ENCODE results near the gene ZSCAN21. TPM values are rescaled to one million over a fixed set of nuclear protein-coding genes. Genes with fewer than 3 reads are reported as not detected.

ZSCAN21 gene
- total and polyA plus RNA-seq, 10 of the 15 experiments (the other 5 are each of a cell fraction or from before 2014, with no cell fraction given): 1.9 to 9.6 (median 7.1) TPM

DNA sequence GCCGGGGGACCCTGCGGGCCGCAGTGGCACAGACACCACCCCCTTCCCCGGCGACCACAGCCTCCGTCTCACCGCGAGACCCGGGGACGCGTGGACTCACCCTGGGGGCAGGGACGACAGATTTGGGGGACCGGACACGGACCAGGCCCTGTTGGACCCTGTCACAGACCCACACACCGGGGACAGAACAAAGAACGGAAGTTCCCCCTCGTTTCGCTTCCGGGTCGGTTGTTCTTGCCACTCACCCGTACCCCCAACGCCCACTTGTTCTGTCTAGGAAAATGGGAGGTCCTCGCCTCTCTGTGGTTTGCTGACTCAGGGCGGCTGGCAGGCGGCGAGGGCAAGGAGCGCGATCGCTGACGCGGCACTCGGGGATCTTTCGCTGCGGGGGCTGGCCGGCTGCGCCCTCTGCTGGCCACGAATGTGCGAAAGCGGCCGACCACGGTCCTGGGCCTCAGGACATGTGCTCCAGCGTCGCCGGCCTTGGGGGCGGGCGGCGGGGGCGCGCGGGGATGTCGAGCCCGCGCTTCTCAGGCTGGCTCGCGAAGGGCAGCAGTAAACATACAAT is 32.0 kb downstream of the ZSCAN21 start, which contains the start of gene ZNF3 (continued):
- TF ChIP-seq RAD51 (IDR thresholded peaks at IDR 0.05): no peak; the same call in 1 of the 2 replicates
- no peak for TF ChIP-seq EZH2 (IDR thresholded peaks at IDR 0.05; ENCODE audit: borderline replicate concordance, control insufficient read depth, low read depth, low read length)
- TF ChIP-seq, protein P1, sequence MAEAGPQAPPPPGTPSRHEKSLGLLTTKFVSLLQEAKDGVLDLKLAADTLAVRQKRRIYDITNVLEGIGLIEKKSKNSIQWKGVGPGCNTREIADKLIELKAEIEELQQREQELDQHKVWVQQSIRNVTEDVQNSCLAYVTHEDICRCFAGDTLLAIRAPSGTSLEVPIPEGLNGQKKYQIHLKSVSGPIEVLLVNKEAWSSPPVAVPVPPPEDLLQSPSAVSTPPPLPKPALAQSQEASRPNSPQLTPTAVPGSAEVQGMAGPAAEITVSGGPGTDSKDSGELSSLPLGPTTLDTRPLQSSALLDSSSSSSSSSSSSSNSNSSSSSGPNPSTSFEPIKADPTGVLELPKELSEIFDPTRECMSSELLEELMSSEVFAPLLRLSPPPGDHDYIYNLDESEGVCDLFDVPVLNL (IDR thresholded peaks at IDR 0.05; ENCODE audit: low read depth, low read length): no peak
- peak; percentile 70 for TF ChIP-seq YY1 (IDR thresholded peaks at IDR 0.05; ENCODE audit: low read depth, low read length)
- peak; percentile 79 for TF ChIP-seq MTA2 (IDR thresholded peaks at IDR 0.05; ENCODE audit: low read depth)
- peak; percentile 63 for TF ChIP-seq CBFB (IDR thresholded peaks at IDR 0.05; ENCODE audit: low read depth)
- TF ChIP-seq, protein P2, sequence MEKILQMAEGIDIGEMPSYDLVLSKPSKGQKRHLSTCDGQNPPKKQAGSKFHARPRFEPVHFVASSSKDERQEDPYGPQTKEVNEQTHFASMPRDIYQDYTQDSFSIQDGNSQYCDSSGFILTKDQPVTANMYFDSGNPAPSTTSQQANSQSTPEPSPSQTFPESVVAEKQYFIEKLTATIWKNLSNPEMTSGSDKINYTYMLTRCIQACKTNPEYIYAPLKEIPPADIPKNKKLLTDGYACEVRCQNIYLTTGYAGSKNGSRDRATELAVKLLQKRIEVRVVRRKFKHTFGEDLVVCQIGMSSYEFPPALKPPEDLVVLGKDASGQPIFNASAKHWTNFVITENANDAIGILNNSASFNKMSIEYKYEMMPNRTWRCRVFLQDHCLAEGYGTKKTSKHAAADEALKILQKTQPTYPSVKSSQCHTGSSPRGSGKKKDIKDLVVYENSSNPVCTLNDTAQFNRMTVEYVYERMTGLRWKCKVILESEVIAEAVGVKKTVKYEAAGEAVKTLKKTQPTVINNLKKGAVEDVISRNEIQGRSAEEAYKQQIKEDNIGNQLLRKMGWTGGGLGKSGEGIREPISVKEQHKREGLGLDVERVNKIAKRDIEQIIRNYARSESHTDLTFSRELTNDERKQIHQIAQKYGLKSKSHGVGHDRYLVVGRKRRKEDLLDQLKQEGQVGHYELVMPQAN (conservative IDR thresholded peaks at IDR 0.05): peak; percentile 70
- no peak for TF ChIP-seq NFYB (IDR thresholded peaks at IDR 0.05; ENCODE audit: insufficient read depth, low read depth, low read length)
- no peak for TF ChIP-seq YBX1 (IDR thresholded peaks at IDR 0.05)
- peak; percentile 84 for TF ChIP-seq HCFC1 (IDR thresholded peaks at IDR 0.05; ENCODE audit: low read length)
- TF ChIP-seq BMI1 (IDR thresholded peaks at IDR 0.05; ENCODE audit: borderline replicate concordance): no peak
- peak; percentile 18 for TF ChIP-seq MEF2B (IDR thresholded peaks at IDR 0.05; ENCODE audit: partially characterized antibody, poor library complexity, severe bottlenecking)
- TF ChIP-seq DPF2 (IDR thresholded peaks at IDR 0.05): no peak; the same call in none of the 2 replicates
- TF ChIP-seq, protein P3, sequence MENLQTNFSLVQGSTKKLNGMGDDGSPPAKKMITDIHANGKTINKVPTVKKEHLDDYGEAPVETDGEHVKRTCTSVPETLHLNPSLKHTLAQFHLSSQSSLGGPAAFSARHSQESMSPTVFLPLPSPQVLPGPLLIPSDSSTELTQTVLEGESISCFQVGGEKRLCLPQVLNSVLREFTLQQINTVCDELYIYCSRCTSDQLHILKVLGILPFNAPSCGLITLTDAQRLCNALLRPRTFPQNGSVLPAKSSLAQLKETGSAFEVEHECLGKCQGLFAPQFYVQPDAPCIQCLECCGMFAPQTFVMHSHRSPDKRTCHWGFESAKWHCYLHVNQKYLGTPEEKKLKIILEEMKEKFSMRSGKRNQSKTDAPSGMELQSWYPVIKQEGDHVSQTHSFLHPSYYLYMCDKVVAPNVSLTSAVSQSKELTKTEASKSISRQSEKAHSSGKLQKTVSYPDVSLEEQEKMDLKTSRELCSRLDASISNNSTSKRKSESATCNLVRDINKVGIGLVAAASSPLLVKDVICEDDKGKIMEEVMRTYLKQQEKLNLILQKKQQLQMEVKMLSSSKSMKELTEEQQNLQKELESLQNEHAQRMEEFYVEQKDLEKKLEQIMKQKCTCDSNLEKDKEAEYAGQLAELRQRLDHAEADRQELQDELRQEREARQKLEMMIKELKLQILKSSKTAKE (IDR thresholded peaks at IDR 0.05; ENCODE audit: low read depth, poor library complexity, severe bottlenecking): no peak
- TF ChIP-seq WRNIP1 (IDR thresholded peaks at IDR 0.05; ENCODE audit: borderline replicate concordance, low read depth, low read length): no peak
- peak; percentile 72 for TF ChIP-seq SP1 (IDR thresholded peaks at IDR 0.05; ENCODE audit: low read depth, low read length)
- peak; percentile 99 for TF ChIP-seq NR2C1 (IDR thresholded peaks at IDR 0.05)
- peak; percentile 94 for TF ChIP-seq NR2C2 (IDR thresholded peaks at IDR 0.05; ENCODE audit: borderline replicate concordance, control insufficient read depth, insufficient read length, low read depth)
- TF ChIP-seq MYB (IDR thresholded peaks at IDR 0.05; ENCODE audit: borderline replicate concordance, low read depth, low read length): no peak
- TF ChIP-seq ZBED1 (IDR thresholded peaks at IDR 0.05; ENCODE audit: borderline replicate concordance): peak; percentile 48; the same call in 1 of the 2 replicates
- TF ChIP-seq RUNX3 (IDR thresholded peaks at IDR 0.05; ENCODE audit: low read length): peak; percentile 92
- TF ChIP-seq, protein P4, sequence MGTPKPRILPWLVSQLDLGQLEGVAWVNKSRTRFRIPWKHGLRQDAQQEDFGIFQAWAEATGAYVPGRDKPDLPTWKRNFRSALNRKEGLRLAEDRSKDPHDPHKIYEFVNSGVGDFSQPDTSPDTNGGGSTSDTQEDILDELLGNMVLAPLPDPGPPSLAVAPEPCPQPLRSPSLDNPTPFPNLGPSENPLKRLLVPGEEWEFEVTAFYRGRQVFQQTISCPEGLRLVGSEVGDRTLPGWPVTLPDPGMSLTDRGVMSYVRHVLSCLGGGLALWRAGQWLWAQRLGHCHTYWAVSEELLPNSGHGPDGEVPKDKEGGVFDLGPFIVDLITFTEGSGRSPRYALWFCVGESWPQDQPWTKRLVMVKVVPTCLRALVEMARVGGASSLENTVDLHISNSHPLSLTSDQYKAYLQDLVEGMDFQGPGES (IDR thresholded peaks at IDR 0.05): peak; percentile 13; the same call in 1 of the 2 replicates
- no peak for TF ChIP-seq RCOR1 (conservative IDR thresholded peaks at IDR 0.05; ENCODE audit: low read depth, low read length)

Data from GM12878 (cell line).